OCI-LY7 (cell line): ENCODE results near the gene SUSD4. TPM values are rescaled to one million over a fixed set of nuclear protein-coding genes. Genes with fewer than 3 reads are reported as not detected.

Source experiments
- BruUV-seq: library from RNA; stranded (reverse); fragments of 400-500 nt; replicated peaks from 2 replicates; lab custom pipeline; 2021; lab: Mats Ljungman, UMichigan
- CTCF ChIA-PET: fragments of 300-600 bp; sonication (Branson Sonifier 250); formaldehyde crosslinking; loops from one replicate; lab custom pipeline; 2022; ENCODE audit warnings: antibody characterized with exemption; ENCODE audit not compliant: unreplicated experiment; lab: Charles Lee
- POLR2A ChIA-PET: fragments of 300-600 bp; sonication (Branson Sonifier 250); formaldehyde crosslinking; loops from one replicate; lab custom pipeline; 2022; ENCODE audit warnings: antibody characterized with exemption; lab: Charles Lee
- DNase-seq: peaks from one replicate; pipeline ENCODE4 v3.0.0-alpha.2; 2015; ENCODE audit warnings: low spot score
- H2AFZ ChIP-seq: fragments of 200-600 bp; sonication (generic), shearing (Covaris generic); 2 replicates; pipeline ENCODE4 v1.6.1; 2014; ENCODE audit warnings: mild to moderate bottlenecking, antibody characterized with exemption, low read length, moderate library complexity
- H3K27ac ChIP-seq: fragments of 200-600 bp; sonication (generic); 2 replicates; pipeline ENCODE4 v1.5.1; 2014; ENCODE audit warnings: mixed run types, low read depth, mild to moderate bottlenecking, moderate library complexity, low read length, inconsistent platforms; ENCODE audit not compliant: poor library complexity, severe bottlenecking
- H3K36me3 ChIP-seq: fragments of 200-600 bp; sonication (generic); 2 replicates; pipeline ENCODE4 v1.6.1; 2014; ENCODE audit warnings: mild to moderate bottlenecking, antibody characterized with exemption, low read length, moderate library complexity, mixed read lengths; ENCODE audit not compliant: insufficient read depth
- H3K4me1 ChIP-seq: fragments of 200-600 bp; sonication (generic); 2 replicates; pipeline ENCODE4 v1.5.1; 2014; ENCODE audit warnings: mild to moderate bottlenecking, low read length; ENCODE audit not compliant: insufficient read depth, poor library complexity, severe bottlenecking
- H3K4me2 ChIP-seq: fragments of 200-600 bp; sonication (generic); 2 replicates; pipeline ENCODE4 v1.6.1; 2014; ENCODE audit warnings: mild to moderate bottlenecking, low read length
- H3K4me3 ChIP-seq: fragments of 200-600 bp; sonication (generic); 2 replicates; pipeline ENCODE4 v1.5.1; 2014; ENCODE audit warnings: mild to moderate bottlenecking, low read depth, low read length; ENCODE audit not compliant: poor library complexity, severe bottlenecking
- H3K79me2 ChIP-seq: fragments of 200-600 bp; sonication (generic); 2 replicates; pipeline ENCODE4 v1.6.1; 2016; ENCODE audit warnings: low read depth, mild to moderate bottlenecking, low read length, moderate library complexity, mixed read lengths; ENCODE audit not compliant: insufficient read depth
- H3K9me2 ChIP-seq: fragments of 200-600 bp; sonication (generic); 2 replicates; pipeline ENCODE4 v1.6.1; 2016; ENCODE audit warnings: mild to moderate bottlenecking, low read length, mixed read lengths; ENCODE audit not compliant: insufficient read depth
- H3K9me3 ChIP-seq: fragments of 200-600 bp; sonication (generic); 2 replicates; pipeline ENCODE4 v1.6.1; 2014; ENCODE audit warnings: mild to moderate bottlenecking, mixed run types, low read length, mixed read lengths
- H4K20me1 ChIP-seq: fragments of 200-600 bp; sonication (generic); 2 replicates; pipeline ENCODE4 v1.6.1; 2014; ENCODE audit warnings: mild to moderate bottlenecking, antibody characterized with exemption, low read length, moderate library complexity, mixed read lengths; ENCODE audit not compliant: insufficient read depth
- CTCF ChIP-seq: fragments of 200-600 bp; sonication (generic); conservative IDR thresholded peaks from 2 replicates; pipeline ENCODE4 v1.5.1; 2014; ENCODE audit warnings: mild to moderate bottlenecking, antibody characterized with exemption, low read length, moderate library complexity, mixed read lengths
- EZH2phosphoT487 ChIP-seq: fragments of 200-600 bp; sonication (generic); IDR thresholded peaks from 2 replicates; pipeline ENCODE4 v1.6.1; 2018; ENCODE audit warnings: low read depth, borderline replicate concordance, mild to moderate bottlenecking, mixed run types, antibody characterized with exemption, low read length, moderate library complexity, mixed read lengths
- intact Hi-C: fragments of 100-400 bp; cut with micrococcal nuclease; formaldehyde crosslinking; loops from one replicate; pipeline ENCODE4 v1.10.0; 2022; ENCODE audit not compliant: unreplicated experiment
- total RNA-seq, 2 experiments: library from RNA; depleted of rRNA in 1 of 2; stranded (reverse); fragments of >200 nt in 1 of 2; shearing (Covaris generic) in 1 of 2; gene quantifications; 2 replicates each; pipeline ENCODE4 v1.2.3, GENCODE V29; 2014 to 2022

SUSD4 gene
- total RNA-seq, 2 experiments from 2014 or later: 0.42 TPM; not detected in 1

GRCh38 chr1:223226271-223226670, 137.7 kb downstream of the SUSD4 start:
- Histone ChIP-seq H3K36me3 (no peaks in the 10 kb centered on the region), H4K20me1 (no peaks in the 10 kb centered on the region), H3K4me3 (no peak overlapping the region), H2AFZ (no peak overlapping the region), H3K9me2 (no peaks in the 10 kb centered on the region), H3K79me2 (no peaks in the 10 kb centered on the region), H3K4me1 (no peaks in the 10 kb centered on the region), H3K4me2 (no peak overlapping the region), H3K9me3 (no peaks in the 10 kb centered on the region), H3K27ac (no peak overlapping the region)
- DNase-seq: no peak
- ChIA-PET CTCF (no interaction called here), POLR2A (no interaction called here)
- intact Hi-C loops: no loop called here
- no peak for TF ChIP-seq EZH2phosphoT487
- no peak for TF ChIP-seq CTCF
- BruUV-seq: no TSS peak

- DNase-seq: no peak
- Histone ChIP-seq H3K36me3 (no peaks in the 10 kb centered on the region), H3K79me2 (no peaks in the 10 kb centered on the region), H4K20me1 (no peaks in the 10 kb centered on the region), H3K4me3 (no peak overlapping the region), H3K4me1 (no peaks in the 10 kb centered on the region), H3K9me2 (no peaks in the 10 kb centered on the region), H3K9me3 (no peaks in the 10 kb centered on the region), H2AFZ (no peak overlapping the region), H3K4me2 (no peak overlapping the region), H3K27ac (no peak overlapping the region)
- ChIA-PET POLR2A (no interaction called here), CTCF (no interaction called here)
- BruUV-seq: no TSS peak
- intact Hi-C loops: no loop called here
- TF ChIP-seq CTCF: no peak
- TF ChIP-seq EZH2phosphoT487: no peak
These were observed 138.5 kb downstream of the SUSD4 start for GRCh38 chr1:223225481-223225880.

- no peaks in the 10 kb centered on the region for H3K9me3 ChIP-seq
- H3K79me2 ChIP-seq: no peaks in the 10 kb centered on the region
- TF ChIP-seq CTCF: no peak
- TF ChIP-seq EZH2phosphoT487: no peak
- H3K36me3 ChIP-seq: no peaks in the 10 kb centered on the region
- H3K4me1 ChIP-seq: no peaks in the 10 kb centered on the region
- ChIA-PET CTCF (no interaction called here), POLR2A (no interaction called here)
- no peak overlapping the region for H3K27ac ChIP-seq
- H3K4me2 ChIP-seq: no peak overlapping the region
- no peak overlapping the region for H3K4me3 ChIP-seq
- no TSS peak for BruUV-seq
- intact Hi-C loops: no loop called here
- no peaks in the 10 kb centered on the region for H4K20me1 ChIP-seq
- DNase-seq: no peak
- H3K9me2 ChIP-seq: no peaks in the 10 kb centered on the region
- no peak overlapping the region for H2AFZ ChIP-seq
These were observed 138.9 kb downstream of the SUSD4 start for GRCh38 chr1:223225061-223225460.
